ENCODE data around the gene TRIM44.

The TRIM44 gene

GRCh38 chr11:35664977-35665441 lies 2.4 kb downstream of the TRIM44 start:
- TF ChIP-seq CTCF (IDR thresholded peaks at IDR 0.05) = no peak

GRCh38 chr11:35667257-35667656 lies 4.7 kb downstream of the TRIM44 start:
- no peak for TF ChIP-seq CTCF (IDR thresholded peaks at IDR 0.05)

GRCh38 chr11:35671396-35672127 lies 9.0 kb downstream of the TRIM44 start:
- no peak for TF ChIP-seq CTCF (IDR thresholded peaks at IDR 0.05)

- TF ChIP-seq CTCF (IDR thresholded peaks at IDR 0.05) = no peak
Observed at GRCh38 chr11:35672608-35673007, 10.0 kb downstream of the TRIM44 start.

- no peak for TF ChIP-seq CTCF (IDR thresholded peaks at IDR 0.05)
Observed at GRCh38 chr11:35675901-35676610, 13.5 kb downstream of the TRIM44 start.

GRCh38 chr11:35676611-35676965 lies 14.0 kb downstream of the TRIM44 start:
- TF ChIP-seq CTCF (IDR thresholded peaks at IDR 0.05) = no peak

GRCh38 chr11:35677904-35678303 lies 15.3 kb downstream of the TRIM44 start:
- TF ChIP-seq CTCF (IDR thresholded peaks at IDR 0.05) = no peak
